GM21526 (cell line): ENCODE data around the gene GPR35.

Experiments
- ATAC-seq: cut with Tn5 transposase; IDR thresholded peaks from one replicate; pipeline ENCODE4 v1.9.1; 2021; ENCODE audit warnings: moderate library complexity; ENCODE audit not compliant: unreplicated experiment, low FRiP score

Gene GPR35

GRCh38 chr2:240624950-240625621 is at the start of gene GPR35:
TSS of gene GPR35 (plus strand) at chr2:240625480. CDS start at chr2:240629953, 4,473 bp downstream.
- ATAC-seq: no peak

GRCh38 chr2:240576036-240576435 is 49.2 kb upstream of the GPR35 start:
- no peak for ATAC-seq

- ATAC-seq: no peak
Measured at GRCh38 chr2:240576436-240577205, 48.7 kb upstream of the GPR35 start.

DNA sequence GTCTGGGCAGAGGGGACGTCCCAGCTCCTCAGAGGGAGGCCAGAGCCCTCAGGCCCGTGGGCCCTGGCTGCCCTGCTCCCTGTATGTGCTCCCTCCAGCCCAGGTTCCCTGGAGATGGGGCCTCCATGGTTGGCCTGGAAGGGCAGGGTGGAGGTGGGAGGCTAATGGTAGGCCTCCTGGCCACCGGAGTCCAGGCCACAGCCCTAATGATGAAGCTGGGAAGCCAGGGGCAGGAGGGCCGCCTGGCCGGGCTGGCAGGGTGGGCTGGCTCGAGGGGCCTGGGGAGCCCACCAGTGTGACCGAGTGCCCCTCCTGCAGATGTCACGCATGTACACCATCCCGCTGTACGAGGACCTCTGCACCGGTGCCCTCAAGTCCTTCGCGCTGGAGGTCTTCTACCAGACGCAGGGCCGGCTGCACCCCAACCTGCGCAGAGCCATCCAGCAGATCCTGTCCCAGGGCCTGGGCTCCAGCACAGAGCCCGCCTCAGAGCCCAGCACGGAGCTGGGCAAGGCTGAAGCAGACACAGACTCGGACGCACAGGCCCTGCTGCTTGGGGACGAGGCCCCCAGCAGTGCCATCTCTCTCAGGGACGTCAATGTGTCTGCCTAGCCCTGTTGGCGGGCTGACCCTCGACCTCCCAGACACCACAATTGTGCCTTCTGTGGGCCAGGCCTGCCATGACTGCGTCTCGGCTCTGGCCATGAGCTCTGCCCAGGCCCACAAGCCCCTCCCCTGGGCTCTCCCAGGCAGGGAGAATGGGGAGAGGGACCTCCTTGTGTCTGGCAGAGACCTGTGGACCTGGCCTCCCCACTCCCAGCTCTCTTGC is 47.8 kb upstream of the GPR35 start:
- ATAC-seq: no peak

GRCh38 chr2:240578110-240578450 is 47.2 kb upstream of the GPR35 start:
- ATAC-seq: no peak

- no peak for ATAC-seq
Measured at GRCh38 chr2:240578488-240578887, 46.8 kb upstream of the GPR35 start.

GRCh38 chr2:240579071-240579762 is 46.1 kb upstream of the GPR35 start:
- ATAC-seq: no peak

DNA sequence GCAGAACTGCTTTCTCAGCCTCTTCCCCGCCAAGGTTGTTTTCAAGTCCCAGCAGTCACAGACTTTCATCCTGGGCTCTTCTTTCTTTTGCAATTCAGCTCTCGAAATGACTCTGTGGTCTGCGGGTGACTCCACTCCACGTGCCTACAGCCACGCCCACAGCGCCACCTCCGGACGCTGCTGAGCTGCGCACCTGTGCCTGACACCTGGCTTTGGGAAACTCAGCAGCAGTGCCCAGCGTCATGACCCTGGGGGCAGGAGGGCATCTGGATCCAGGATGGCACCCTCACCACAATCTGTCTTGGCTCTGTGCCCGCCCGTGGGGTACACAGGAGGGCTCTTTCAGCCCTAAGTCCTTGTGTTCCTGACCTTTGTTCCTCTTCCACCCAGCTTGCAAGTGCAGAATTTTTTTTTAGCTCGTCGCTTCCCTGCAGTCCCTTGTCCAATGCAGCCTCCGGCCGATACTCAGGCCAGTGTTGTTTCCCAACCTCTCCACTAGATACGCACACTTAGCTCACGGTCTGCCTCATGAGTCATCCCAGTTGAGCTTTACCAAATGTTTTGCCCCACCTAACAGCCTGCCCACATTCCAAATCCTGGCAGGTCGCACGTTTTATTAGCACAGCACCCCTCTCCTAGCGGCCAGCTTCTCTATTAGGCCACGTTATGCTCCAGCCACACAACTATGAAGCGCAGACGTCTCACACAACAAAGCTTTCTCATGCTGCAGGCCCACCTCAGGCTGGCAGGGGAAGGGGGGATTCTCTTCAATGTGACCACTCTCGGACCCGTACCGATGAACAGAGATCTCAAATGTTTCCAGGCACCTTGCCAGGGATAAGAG is 45.3 kb upstream of the GPR35 start:
- ATAC-seq: peak; percentile 36

GRCh38 chr2:240581811-240582210 is 43.5 kb upstream of the GPR35 start:
- no peak for ATAC-seq

- no peak for ATAC-seq
Measured at GRCh38 chr2:240582781-240583180, 42.5 kb upstream of the GPR35 start.

GRCh38 chr2:240583774-240584173 is 41.5 kb upstream of the GPR35 start:
- ATAC-seq: no peak

DNA sequence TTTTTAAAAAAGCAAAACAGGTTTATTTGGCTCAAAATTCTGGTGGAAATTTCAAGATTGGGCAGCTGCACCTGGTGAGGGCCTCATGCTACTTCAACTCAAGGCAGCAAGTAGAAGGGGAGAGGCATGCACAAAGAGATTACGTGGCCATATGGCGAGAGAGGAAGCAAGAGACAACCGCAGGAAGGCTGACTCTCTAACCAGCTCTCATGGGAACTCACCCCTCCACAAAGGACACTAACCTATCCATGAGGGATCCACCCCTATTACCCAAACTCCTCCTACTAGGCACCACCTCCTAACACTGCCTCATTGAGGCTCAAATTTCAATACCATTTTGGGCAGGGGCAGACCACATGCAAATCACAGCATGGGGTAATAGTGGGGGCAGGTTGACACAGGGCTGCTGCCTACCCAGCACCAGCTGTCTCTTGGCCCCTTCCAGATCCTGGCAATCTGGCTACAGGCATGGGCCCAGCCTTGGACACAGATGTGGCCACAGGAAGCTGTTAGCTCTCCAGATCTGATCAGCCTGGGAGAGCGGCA is 40.7 kb upstream of the GPR35 start:
- ATAC-seq: peak; percentile 50

DNA sequence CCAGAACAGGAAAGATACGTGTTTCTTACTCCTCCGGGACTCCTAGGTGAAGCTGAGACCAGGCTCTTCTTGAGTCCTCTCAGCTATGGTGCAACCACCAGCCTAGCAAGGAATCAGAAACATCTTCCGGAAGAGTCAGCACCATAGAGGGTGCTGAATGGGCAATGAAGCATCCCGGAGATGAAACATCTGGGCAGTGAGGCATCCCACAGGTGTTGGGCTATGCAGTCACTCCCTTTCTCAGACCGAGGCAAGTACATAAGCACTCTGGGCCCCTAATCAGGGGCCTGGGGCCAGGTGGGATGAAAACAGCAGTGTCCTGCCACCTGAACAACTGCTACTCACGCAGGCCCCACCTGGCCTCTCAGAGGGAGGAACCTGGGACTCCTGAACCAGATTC is 40.2 kb upstream of the GPR35 start:
- ATAC-seq: peak; percentile 34

GRCh38 chr2:240585681-240586197 is 39.5 kb upstream of the GPR35 start:
- ATAC-seq: no peak

GRCh38 chr2:240586198-240586918 is 38.9 kb upstream of the GPR35 start, which contains the start of gene CAPN10:
TSS of gene CAPN10 (plus strand) at chr2:240586734. CDS start at chr2:240586912, 178 bp downstream.
- ATAC-seq: peak; percentile 55

DNA sequence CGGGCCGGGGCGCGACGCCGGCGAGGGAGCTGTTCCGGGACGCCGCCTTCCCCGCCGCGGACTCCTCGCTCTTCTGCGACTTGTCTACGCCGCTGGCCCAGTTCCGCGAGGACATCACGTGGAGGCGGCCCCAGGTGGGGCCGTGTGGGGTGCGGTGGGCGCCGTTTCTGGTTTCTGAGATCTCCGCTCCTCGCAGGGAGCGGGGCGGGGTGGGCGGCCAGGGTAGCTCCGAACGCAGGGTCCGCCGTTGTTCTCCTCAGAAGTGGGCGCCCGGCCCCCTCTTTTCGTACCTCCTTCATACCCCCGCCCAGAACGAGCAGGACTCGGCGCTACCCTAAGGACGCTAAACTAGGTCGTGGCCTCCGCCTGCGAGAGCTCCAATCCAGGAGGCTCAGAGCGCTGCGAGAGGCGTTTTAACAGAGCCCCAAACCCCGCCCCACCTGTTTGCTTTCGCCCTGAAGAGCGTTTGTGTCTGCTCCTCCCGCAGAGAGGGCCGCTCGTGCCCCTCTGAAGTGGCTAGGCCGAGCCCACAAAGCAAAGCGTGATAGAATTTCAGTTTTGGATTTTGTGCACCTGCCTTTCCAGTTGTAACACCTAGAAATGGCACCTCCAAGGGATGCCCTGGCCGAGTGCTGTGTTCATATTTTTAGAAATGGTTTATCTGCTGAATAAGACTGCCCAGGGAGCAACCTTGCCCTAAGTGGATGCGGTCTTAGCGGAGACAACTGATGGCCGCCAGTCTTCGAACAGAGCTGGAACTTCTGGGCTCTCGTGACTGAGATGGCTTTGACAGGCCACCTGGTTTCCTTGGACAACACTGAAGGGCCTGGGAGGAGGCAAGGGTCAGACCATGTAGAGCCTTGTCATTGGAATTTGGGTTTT is 38.1 kb upstream of the GPR35 start:
- ATAC-seq: peak; percentile 2

DNA sequence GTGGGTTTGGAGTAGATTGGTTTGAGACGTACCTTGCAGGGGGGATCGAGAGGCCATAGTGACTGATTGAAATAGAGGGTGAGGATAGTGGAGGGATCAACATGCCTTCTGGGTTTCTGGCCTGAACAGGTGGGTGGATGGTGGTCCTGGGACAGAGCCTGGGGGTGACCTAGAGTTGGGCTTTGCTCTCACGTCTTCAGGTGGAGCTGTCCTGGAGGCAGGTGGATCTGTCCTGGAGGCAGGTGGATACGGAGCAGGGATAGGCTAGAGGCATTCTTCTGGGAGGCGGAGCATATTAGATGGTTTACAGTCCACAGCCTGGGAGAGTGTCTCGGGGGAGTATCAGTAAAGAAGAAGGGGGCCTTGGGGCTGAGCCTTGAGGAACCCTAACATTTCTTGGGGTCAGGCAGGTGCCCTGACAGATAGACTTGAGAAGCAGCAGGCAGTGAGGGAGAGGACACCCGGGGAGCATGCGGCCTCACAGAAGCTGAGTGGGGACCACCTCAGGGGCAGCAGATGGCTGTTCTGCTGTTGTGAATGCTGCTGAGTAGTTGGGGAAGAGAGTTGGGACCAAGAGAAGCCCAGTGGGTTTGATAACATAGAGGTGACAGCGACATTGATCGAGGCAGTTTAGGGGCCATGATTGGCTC is 37.1 kb upstream of the GPR35 start:
- no peak for ATAC-seq
